HepG2 (cell line): ENCODE data around the gene FANCD2OS. TPM values are rescaled to one million over a fixed set of nuclear protein-coding genes. Genes with fewer than 3 reads are reported as not detected.

Experiments used
- ATAC-seq: fragments of 200-7000 bp; cut with Tn5 transposase; 3 replicates; pipeline ENCODE4 v1.9.1; 2020; ENCODE audit warnings: mild to moderate bottlenecking, moderate library complexity
- BruUV-seq: library from RNA; stranded (reverse); fragments of 400-500 nt; replicated peaks from 2 replicates; lab custom pipeline; 2021; lab: Mats Ljungman, UMichigan
- CTCF ChIA-PET: fragments of 300-600 bp; formaldehyde crosslinking; extraction: SDS; loops from one replicate; lab custom pipeline; 2021; ENCODE audit warnings: low total read pairs, inconsistent platforms, low intra/inter-chr PET ratio; lab: Yijun Ruan, JAX
- POLR2A ChIA-PET: fragments of 350-600 bp; sonication (Branson Sonifier 250); formaldehyde crosslinking; loops from one replicate; lab custom pipeline; 2020; ENCODE audit warnings: antibody characterized with exemption, inconsistent platforms; lab: Yijun Ruan, JAX
- DNase-seq: peaks from one replicate; pipeline ENCODE4 v3.0.0-alpha.2; 2015; ENCODE audit warnings: low spot score
- FAIRE-seq: peaks from 3 replicates; lab custom pipeline; 2011; peaks lifted over from hg19 to GRCh38; lab: Jason Lieb, UNC
- H2AFZ ChIP-seq: one replicate; pipeline ENCODE4 v1.6.1; 2011; ENCODE audit warnings: low read length, inconsistent platforms
- H3K27ac ChIP-seq: fragments of 300-600 bp; 3 replicates; pipeline ENCODE4 v1.8.0; 2011; ENCODE audit warnings: mixed run types, mild to moderate bottlenecking, mixed read lengths, low read length, inconsistent platforms; ENCODE audit not compliant: insufficient read depth; ENCODE audit errors: extremely low read length
- H3K27me3 ChIP-seq, 2 experiments: fragments of 200-600 bp in 1 of 2; 2 replicates in 1 of 2; 3 replicates in 1 of 2; pipeline versions ENCODE4 v1.6.0 to v1.8.0; 2011; ENCODE audit warnings: low read length in 2 of 2, mild to moderate bottlenecking in 2 of 2, moderate library complexity in 2 of 2, inconsistent platforms in 1 of 2; ENCODE audit not compliant: insufficient read depth in 2 of 2, control insufficient read depth in 1 of 2
- H3K36me3 ChIP-seq, 2 experiments: fragments of 200-600 bp in 1 of 2; replicated peaks in 1 of 2; 2 replicates in 1 of 2; 3 replicates in 1 of 2; pipeline versions ENCODE4 v1.5.1 to v1.8.0; 2011; ENCODE audit warnings: low read length in 2 of 2, inconsistent platforms in 1 of 2; ENCODE audit not compliant: insufficient read depth in 2 of 2, control insufficient read depth in 1 of 2
- H3K4me1 ChIP-seq: 2 replicates; pipeline ENCODE4 v1.5.1; 2012; ENCODE audit warnings: low read length, inconsistent platforms; ENCODE audit not compliant: insufficient read depth
- H3K4me2 ChIP-seq: 2 replicates; pipeline ENCODE4 v1.6.0; 2011; ENCODE audit warnings: low read depth, low read length, inconsistent platforms
- H3K4me3 ChIP-seq, 3 experiments: fragments of 200-600 bp in 1 of 3; sonication (generic), shearing (Covaris generic) in 1 of 3; replicated peaks in 1 of 3; 2 replicates each; pipeline ENCODE4 v1.5.1; 2011 to 2016; ENCODE audit warnings: low read length in 3 of 3, inconsistent platforms in 2 of 3, low read depth in 2 of 3, mild to moderate bottlenecking in 2 of 3, control low read depth in 1 of 3, mixed read lengths in 1 of 3; ENCODE audit not compliant: insufficient read depth in 1 of 3
- H3K79me2 ChIP-seq: one replicate; pipeline ENCODE4 v1.6.1; 2011; ENCODE audit warnings: low read length, inconsistent platforms; ENCODE audit not compliant: insufficient read depth
- H3K9ac ChIP-seq: 2 replicates; pipeline ENCODE4 v1.6.0; 2011; ENCODE audit warnings: mild to moderate bottlenecking, low read depth, low read length, inconsistent platforms; ENCODE audit not compliant: insufficient read depth
- H3K9me3 ChIP-seq: 2 replicates; pipeline ENCODE4 v1.5.1; 2012; ENCODE audit warnings: mild to moderate bottlenecking, low read length
- H4K20me1 ChIP-seq: 2 replicates; pipeline ENCODE4 v1.6.0; 2011; ENCODE audit warnings: inconsistent platforms, mild to moderate bottlenecking, low read length, moderate library complexity; ENCODE audit not compliant: insufficient read depth
- CREM ChIP-seq, 2 experiments: sonication (generic) in 1 of 2; formaldehyde crosslinking in 1 of 2; IDR thresholded peaks; 2 replicates each; pipeline versions ENCODE4 v1.4.0 to v1.6.1; 2016 to 2020; ENCODE audit warnings: antibody characterized with exemption in 1 of 2, mild to moderate bottlenecking in 1 of 2, missing genetic modification reagents in 1 of 2
- IKZF1 ChIP-seq: fragments of 450-650 bp; IDR thresholded peaks from 2 replicates; pipeline ENCODE4 v1.7.1; 2016
- RBFOX2 ChIP-seq: fragments of 200-400 bp; formaldehyde crosslinking; IDR thresholded peaks from 2 replicates; pipeline ENCODE4 v1.6.1; 2017; ENCODE audit warnings: low read depth, mild to moderate bottlenecking, low read length
- RFX3 ChIP-seq: IDR thresholded peaks from 2 replicates; pipeline ENCODE4 v1.6.1; 2016; ENCODE audit warnings: missing biosample characterization, missing genetic modification reagents
- SIN3A ChIP-seq: IDR thresholded peaks from 2 replicates; pipeline ENCODE4 v1.6.1; 2011; ENCODE audit warnings: low read depth, mild to moderate bottlenecking, control low read depth, low read length, borderline replicate concordance
- SMC3 ChIP-seq: IDR thresholded peaks from 2 replicates; pipeline ENCODE4 v1.6.1; 2011; ENCODE audit warnings: low read length, improper control_type of control experiment
- SPEN ChIP-seq: sonication (generic); formaldehyde crosslinking; IDR thresholded peaks from 2 replicates; pipeline ENCODE4 v1.5.1; 2020; ENCODE audit warnings: low read depth, mild to moderate bottlenecking, missing genetic modification reagents
- STAT5B ChIP-seq: sonication (generic); formaldehyde crosslinking; IDR thresholded peaks from 2 replicates; pipeline ENCODE4 v1.4.0; 2020; ENCODE audit warnings: missing genetic modification reagents
- ZC3H13 ChIP-seq: sonication (generic); formaldehyde crosslinking; IDR thresholded peaks from 2 replicates; pipeline ENCODE4 v1.8.1; 2023; ENCODE audit warnings: mild to moderate bottlenecking, missing genetic modification reagents, moderate library complexity
- ZNF337 ChIP-seq: sonication (generic); formaldehyde crosslinking; IDR thresholded peaks from 2 replicates; pipeline ENCODE4 v1.5.1; 2020; ENCODE audit warnings: missing genetic modification reagents, low read depth, mild to moderate bottlenecking, borderline replicate concordance
- ZNF572 ChIP-seq: sonication (generic); formaldehyde crosslinking; IDR thresholded peaks from 2 replicates; pipeline ENCODE4 v1.5.1; 2020; ENCODE audit warnings: mild to moderate bottlenecking, missing genetic modification reagents
- WGBS: methylation state at CpG from one replicate; pipeline ENCODE4 v1.1.6; 2017; ENCODE audit warnings: low lambda C conversion rate; 5-methylcytosine and 5-hydroxymethylcytosine counted together
- in situ Hi-C: cut with HindIII; loops from 2 replicates; pipeline ENCODE4 v1.10.0; 2017; ENCODE audit warnings: low pct_unique_long_range_greater_than_20kb; ENCODE audit not compliant: extremely low pct_ligation_motif_present
- intact Hi-C: fragments of 100-400 bp; cut with micrococcal nuclease; formaldehyde crosslinking; loops from one replicate; pipeline ENCODE4 v1.10.0; 2022; ENCODE audit not compliant: unreplicated experiment
- polyA plus RNA-seq, 8 experiments: library from polyadenylated mRNA; depleted of rRNA in 3 of 8; stranded (reverse) in 7 of 8; unstranded in 1 of 8; fragments of >200 nt; fragmentation: Illumina TruSeq in 4 of 8; extraction: Trizol in 4 of 8; gene quantifications; 2 replicates each; pipeline versions ENCODE4 v1.2.1 to v1.2.3, GENCODE V29; 2011 to 2016; ENCODE audit warnings: low read depth in 4 of 8, missing spikeins in 1 of 8, mixed read lengths in 1 of 8; ENCODE audit not compliant: insufficient read depth in 1 of 8
- total RNA-seq, 5 experiments: library from RNA; depleted of rRNA; stranded (reverse); fragments of >200 nt; fragmentation: Illumina TruSeq; extraction: Trizol; gene quantifications; 2 replicates each; pipeline ENCODE4 v1.2.3, GENCODE V29; 2016; ENCODE audit warnings: low read depth in 1 of 5
- TF ChIP-seq, protein P1 (sequence below): sonication (generic); formaldehyde crosslinking; IDR thresholded peaks from 2 replicates; pipeline ENCODE4 v1.8.0; 2022; ENCODE audit warnings: missing genetic modification reagents, mild to moderate bottlenecking, borderline replicate concordance
- TF ChIP-seq, protein P2 (sequence below): IDR thresholded peaks from 2 replicates; pipeline ENCODE4 v1.4.0; 2020; ENCODE audit warnings: mild to moderate bottlenecking, missing genetic modification reagents

The FANCD2OS gene
- total and polyA plus RNA-seq, 2 of the 13 experiments (the other 11 are each of a cell fraction or from before 2014, with no cell fraction given): not detected

- CTCF ChIA-PET: no interaction called here
- Histone ChIP-seq H3K4me3 (no peak overlapping the region), H3K4me1 (peaks cover 15% of the 10 kb centered on the region), H3K79me2 (no peaks in the 10 kb centered on the region), H3K27ac (no peak overlapping the region), H4K20me1 (no peaks in the 10 kb centered on the region), H3K9me3 (no peaks in the 10 kb centered on the region), H3K9ac (no peak overlapping the region), H3K36me3 (0 out of 5 replicates have a peak, but pooled peaks cover 0 to 7% of the 10 kb centered on the region in 2 experiments), H3K4me2 (no peak overlapping the region), H3K27me3 (no peaks in the 10 kb centered on the region), H2AFZ (no peak overlapping the region)
- in situ Hi-C loops: no loop called here
- FAIRE-seq (no peak), DNase-seq (no peak), ATAC-seq (no peak)
- POLR2A ChIA-PET: no interaction called here
- TF ChIP-seq ZNF337 (CRISPR knock-in tag) (no peak), IKZF1 (no peak), RFX3 (no peak), SMC3 (no peak), STAT5B (CRISPR knock-in tag) (no peak), ZC3H13 (CRISPR knock-in tag) (no peak), ZNF572 (no peak), RBFOX2 (no peak), SPEN (CRISPR knock-in tag) (no peak), CREM (IDR thresholded peaks at IDR 0.05) (no peak), CREM (CRISPR knock-in tag; IDR thresholded peaks at IDR 0.05) (no peak), SIN3A (no peak)
- TF ChIP-seq, protein P1, sequence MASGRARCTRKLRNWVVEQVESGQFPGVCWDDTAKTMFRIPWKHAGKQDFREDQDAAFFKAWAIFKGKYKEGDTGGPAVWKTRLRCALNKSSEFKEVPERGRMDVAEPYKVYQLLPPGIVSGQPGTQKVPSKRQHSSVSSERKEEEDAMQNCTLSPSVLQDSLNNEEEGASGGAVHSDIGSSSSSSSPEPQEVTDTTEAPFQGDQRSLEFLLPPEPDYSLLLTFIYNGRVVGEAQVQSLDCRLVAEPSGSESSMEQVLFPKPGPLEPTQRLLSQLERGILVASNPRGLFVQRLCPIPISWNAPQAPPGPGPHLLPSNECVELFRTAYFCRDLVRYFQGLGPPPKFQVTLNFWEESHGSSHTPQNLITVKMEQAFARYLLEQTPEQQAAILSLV (CRISPR knock-in tag): no peak
- TF ChIP-seq, protein P2, sequence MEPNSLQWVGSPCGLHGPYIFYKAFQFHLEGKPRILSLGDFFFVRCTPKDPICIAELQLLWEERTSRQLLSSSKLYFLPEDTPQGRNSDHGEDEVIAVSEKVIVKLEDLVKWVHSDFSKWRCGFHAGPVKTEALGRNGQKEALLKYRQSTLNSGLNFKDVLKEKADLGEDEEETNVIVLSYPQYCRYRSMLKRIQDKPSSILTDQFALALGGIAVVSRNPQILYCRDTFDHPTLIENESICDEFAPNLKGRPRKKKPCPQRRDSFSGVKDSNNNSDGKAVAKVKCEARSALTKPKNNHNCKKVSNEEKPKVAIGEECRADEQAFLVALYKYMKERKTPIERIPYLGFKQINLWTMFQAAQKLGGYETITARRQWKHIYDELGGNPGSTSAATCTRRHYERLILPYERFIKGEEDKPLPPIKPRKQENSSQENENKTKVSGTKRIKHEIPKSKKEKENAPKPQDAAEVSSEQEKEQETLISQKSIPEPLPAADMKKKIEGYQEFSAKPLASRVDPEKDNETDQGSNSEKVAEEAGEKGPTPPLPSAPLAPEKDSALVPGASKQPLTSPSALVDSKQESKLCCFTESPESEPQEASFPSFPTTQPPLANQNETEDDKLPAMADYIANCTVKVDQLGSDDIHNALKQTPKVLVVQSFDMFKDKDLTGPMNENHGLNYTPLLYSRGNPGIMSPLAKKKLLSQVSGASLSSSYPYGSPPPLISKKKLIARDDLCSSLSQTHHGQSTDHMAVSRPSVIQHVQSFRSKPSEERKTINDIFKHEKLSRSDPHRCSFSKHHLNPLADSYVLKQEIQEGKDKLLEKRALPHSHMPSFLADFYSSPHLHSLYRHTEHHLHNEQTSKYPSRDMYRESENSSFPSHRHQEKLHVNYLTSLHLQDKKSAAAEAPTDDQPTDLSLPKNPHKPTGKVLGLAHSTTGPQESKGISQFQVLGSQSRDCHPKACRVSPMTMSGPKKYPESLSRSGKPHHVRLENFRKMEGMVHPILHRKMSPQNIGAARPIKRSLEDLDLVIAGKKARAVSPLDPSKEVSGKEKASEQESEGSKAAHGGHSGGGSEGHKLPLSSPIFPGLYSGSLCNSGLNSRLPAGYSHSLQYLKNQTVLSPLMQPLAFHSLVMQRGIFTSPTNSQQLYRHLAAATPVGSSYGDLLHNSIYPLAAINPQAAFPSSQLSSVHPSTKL (CRISPR knock-in tag): no peak
- 96% methylated on average over 4 of the region's 4 CpGs for WGBS
- no TSS peak for BruUV-seq
- intact Hi-C loops: no loop called here
Measured at GRCh38 chr3:10157031-10157430, 49.0 kb upstream of the FANCD2OS start.
